Measurements from ENCODE around the gene GPR176. TPM values are rescaled to one million over a fixed set of nuclear protein-coding genes. Genes with fewer than 3 reads are reported as not detected.
A peak's percentile ranks its signal among the peaks of the same experiment; 100 is the strongest.
"Not testable (repeated sequence)": the region's sequence is repeated elsewhere in the genome, so short reads cannot be mapped to it uniquely, and the experiment has no call there.

GPR176 gene
- total RNA-seq, 1 experiment from 2014 or later, result 107 TPM

- DNase-seq (ENCODE audit: low read depth), result no peak
Measured at GRCh38 chr15:39856357-39856756, 63.7 kb downstream of the GPR176 start.

- DNase-seq (ENCODE audit: low read depth), result no peak
Measured at GRCh38 chr15:39855400-39855799, 64.7 kb downstream of the GPR176 start.

GRCh38 chr15:39854161-39854560 is 65.9 kb downstream of the GPR176 start:
- peak; percentile 50 for DNase-seq (ENCODE audit: low read depth)

- DNase-seq (ENCODE audit: low read depth), result peak; percentile 73
Measured at GRCh38 chr15:39852250-39852649, 67.8 kb downstream of the GPR176 start.

- peak; percentile 76 for DNase-seq (ENCODE audit: low read depth)
Measured at GRCh38 chr15:39851500-39852092, 68.5 kb downstream of the GPR176 start.

- DNase-seq (ENCODE audit: low read depth), result no peak
Measured at GRCh38 chr15:39850436-39850835, 69.6 kb downstream of the GPR176 start.

- DNase-seq (ENCODE audit: low read depth), result no peak
Measured at GRCh38 chr15:39846108-39846507, 74.0 kb downstream of the GPR176 start.

GRCh38 chr15:39845582-39845981 is 74.5 kb downstream of the GPR176 start:
- DNase-seq (ENCODE audit: low read depth), result no peak

- no peak for DNase-seq (ENCODE audit: low read depth)
Measured at GRCh38 chr15:39843565-39843964, 76.5 kb downstream of the GPR176 start.

- DNase-seq (ENCODE audit: low read depth), result no peak
Measured at GRCh38 chr15:39837454-39837853, 82.6 kb downstream of the GPR176 start.

- DNase-seq (ENCODE audit: low read depth), result peak; percentile 53
Measured at GRCh38 chr15:39835550-39835949, 84.5 kb downstream of the GPR176 start.

GRCh38 chr15:39834256-39834655 is 85.8 kb downstream of the GPR176 start:
- no peak for DNase-seq (ENCODE audit: low read depth)

- peak; percentile 27 for DNase-seq (ENCODE audit: low read depth)
Measured at GRCh38 chr15:39833515-39833981, 86.5 kb downstream of the GPR176 start.

GRCh38 chr15:39830166-39830565 is 89.9 kb downstream of the GPR176 start:
- no peak for DNase-seq (ENCODE audit: low read depth)

- peak; percentile 62 for DNase-seq (ENCODE audit: low read depth)
Measured at GRCh38 chr15:39828374-39828931, 91.6 kb downstream of the GPR176 start.

GRCh38 chr15:39826975-39827374 is 93.1 kb downstream of the GPR176 start:
- no peak for DNase-seq (ENCODE audit: low read depth)

GRCh38 chr15:39823634-39824033 is 96.4 kb downstream of the GPR176 start:
- DNase-seq (ENCODE audit: low read depth), result no peak

GRCh38 chr15:39820050-39820602 is 99.9 kb downstream of the GPR176 start:
- no peak for DNase-seq (ENCODE audit: low read depth)

- no peak for DNase-seq (ENCODE audit: low read depth)
Measured at GRCh38 chr15:39819533-39819932, 100.5 kb downstream of the GPR176 start.

- DNase-seq (ENCODE audit: low read depth), result no peak
Measured at GRCh38 chr15:39817892-39818291, 102.2 kb downstream of the GPR176 start.

GRCh38 chr15:39814489-39814888 is 105.6 kb downstream of the GPR176 start:
- DNase-seq (ENCODE audit: low read depth), result no peak

- DNase-seq (ENCODE audit: low read depth), result not testable (repeated sequence)
Measured at GRCh38 chr15:39812651-39813050, 107.4 kb downstream of the GPR176 start.

- no peak for DNase-seq (ENCODE audit: low read depth)
Measured at GRCh38 chr15:39808909-39809308, 111.2 kb downstream of the GPR176 start.
